DMS153 treated with DMSO at 0.1 percent for 48 hours (cell line): ENCODE measurements around the gene PRKCSH.
"Not testable (repeated sequence)": the region's sequence is repeated elsewhere in the genome, so short reads cannot be mapped to it uniquely, and the experiment has no call there.

Source experiments
- DNase-seq: peaks from one replicate; lab custom pipeline; 2025; ENCODE audit not compliant: unreplicated experiment; lab: John Stamatoyannopoulos, UW

The PRKCSH gene

DNA sequence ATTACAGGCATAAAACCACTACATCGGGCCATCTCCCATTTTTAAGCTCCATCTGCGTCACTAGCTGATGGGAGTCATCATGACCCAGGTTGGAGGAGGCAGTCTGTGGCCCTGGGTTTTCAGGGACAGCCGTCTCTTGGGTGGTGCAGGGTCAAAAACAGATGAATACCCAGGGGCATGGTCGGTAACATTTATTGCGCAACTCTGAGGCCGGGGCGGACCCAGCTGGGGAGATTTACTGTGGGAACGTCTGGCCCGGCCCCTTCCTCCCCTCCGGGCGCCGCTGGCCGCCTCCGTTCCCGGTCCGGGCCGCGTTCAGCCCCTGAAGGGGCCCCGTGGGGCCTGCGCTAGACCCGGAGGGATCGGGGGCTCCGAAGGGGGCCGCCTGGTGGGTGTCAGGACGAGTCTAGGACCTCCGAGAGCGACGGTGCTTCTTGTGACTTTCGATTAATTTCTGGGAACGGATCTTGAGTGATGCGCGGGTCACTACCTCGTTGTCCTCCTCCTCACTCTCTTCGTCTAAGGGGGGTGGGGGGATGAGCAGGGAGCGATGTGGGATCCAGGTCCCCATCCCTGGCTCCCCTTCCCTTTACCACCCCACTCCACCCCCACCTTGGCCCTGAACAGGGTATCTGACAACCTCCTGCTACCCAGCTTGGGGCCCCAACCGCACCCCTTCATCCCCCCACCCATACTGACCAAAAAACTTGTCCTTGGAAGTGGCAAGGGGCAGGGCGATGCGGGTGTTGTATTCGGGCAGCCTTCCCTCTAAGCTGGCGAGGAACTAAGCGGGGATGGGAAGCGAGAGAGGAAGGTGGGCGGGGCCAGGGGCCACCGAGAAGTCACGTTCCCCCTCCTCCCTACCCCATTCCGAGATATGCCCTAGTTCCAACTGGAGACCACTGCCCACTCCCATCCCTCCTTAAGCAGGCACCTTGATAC lies 14.7 kb upstream of the PRKCSH start:
- peak; percentile 10 for DNase-seq

DNA sequence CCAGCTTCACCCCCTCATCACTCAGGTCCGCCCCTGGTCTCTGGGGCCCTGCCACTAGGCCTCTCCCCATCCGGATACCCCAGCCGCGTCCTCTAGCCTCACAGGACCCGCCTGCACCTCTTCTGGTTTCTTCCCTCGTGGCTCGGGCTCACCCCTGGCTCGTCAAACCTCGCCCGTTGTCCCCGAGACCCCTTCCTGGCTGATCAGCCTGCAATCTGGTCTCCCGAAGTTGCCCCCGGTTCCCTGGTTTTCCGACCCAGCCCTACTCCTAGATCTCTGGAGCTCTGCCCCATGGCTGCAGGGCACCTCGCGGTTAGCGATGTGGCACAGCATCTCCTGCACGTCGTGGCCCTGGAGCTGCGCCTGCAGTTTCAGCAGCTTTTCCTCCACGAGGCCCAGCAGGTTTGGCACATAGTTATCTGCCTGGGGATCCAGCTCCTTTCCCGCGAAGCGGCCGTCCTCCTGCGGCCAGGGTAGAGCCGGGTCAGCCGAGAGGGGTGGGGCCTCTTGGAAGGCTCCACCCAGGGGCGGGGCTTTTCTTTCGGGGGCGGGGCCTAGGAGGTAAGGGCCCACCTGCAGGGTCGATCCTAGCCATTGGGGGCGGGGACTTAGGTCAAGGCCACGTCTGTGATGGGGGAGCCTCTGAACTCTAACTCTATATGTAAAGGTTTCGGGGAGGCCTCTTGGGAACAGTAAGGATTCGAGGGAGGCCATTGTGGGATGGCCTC lies 13.9 kb upstream of the PRKCSH start:
- DNase-seq = peak; percentile 50

DNA sequence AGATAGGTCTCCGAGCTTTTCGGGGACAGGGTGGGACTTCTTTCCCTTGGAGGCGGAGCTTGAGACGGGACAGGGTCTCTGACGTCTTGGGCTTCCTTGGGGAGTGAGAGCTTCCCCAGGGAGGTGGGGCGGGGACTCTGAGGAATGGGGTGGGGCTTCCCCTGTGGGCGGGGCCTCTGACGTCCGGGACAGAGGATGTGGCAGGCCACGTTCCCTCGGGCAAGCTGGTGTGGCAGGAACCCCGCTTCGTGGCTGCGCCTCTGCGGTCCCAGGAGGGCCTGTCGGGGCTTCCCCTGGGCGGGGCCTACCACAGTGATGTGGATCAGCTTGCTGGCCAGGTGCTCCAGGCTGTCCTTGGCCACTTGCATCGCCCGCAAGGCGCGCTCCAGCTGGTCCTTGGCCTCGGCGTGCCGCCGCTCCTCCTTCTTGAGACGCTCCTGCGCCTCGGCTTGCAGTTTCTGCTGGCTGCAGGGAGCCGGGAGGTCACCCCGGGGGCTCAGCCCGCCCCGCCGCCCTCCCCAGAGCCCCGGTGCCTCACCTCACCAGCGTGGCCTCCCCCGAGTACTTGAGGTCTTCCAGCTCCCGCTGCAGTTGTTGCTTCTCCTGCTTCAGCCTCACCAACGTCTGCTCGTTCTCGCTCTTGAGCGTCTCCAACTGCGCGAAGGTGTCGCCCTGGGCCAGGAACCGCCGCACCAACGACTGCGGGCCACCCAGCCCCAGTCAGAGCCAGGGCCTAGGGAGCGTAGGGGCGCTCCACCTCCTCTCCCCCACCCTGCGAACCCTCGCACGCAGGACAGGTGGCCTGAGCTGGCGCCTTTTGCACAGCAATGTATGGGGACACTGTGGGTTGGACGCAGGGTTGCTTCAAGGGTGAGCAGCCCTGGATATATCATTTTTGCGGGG lies 13.0 kb upstream of the PRKCSH start:
- peak; percentile 50 for DNase-seq

DNA sequence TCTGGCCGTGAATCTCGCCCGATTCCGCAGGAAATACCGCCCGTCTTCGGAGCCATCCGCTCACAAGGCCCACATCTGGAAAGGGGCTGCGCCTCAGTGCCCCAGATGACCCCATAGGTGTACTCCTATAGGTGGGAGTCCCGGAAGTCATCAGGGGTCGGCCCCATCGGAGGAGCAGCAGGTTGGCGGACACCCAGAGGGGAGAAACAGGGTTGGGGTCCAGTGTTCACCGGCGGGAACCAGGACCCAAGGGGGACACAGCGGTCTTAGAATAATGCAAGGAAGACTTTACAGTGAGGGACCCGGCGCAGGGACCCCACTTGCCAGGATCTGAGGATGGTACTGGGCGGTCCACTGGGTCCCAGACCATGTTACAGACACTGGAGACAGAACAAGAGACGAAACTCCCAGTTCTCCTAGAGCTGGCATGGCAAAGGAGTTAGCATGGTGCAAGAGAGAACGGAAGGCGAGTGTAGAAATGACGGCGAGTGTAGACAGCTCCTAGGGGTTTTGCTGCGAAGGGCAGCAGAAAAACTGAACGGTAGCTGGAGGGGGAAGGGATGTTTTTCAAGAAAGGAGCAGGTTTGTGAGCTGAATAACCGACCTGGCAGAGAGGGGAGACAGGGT lies 12.2 kb upstream of the PRKCSH start:
- no peak for DNase-seq

DNA sequence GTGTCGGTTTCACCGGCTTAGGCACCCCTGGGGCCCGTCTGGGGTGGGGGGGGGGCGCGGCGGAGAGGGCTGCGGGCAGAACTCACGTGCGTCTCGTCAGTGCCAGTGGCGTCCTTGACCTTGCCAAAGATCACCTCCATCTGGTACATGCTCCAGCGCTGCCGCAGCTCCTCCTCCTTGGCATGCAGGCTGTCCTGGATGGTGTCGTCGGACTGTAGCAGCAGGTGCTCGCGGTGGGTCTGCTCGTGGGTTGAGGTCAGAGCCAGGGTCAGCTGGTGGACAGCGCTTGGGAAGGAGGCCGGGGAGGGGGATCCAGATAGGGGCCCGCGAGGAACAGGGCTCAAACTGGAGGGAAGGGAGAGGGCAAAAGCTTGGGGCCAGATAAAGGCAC lies 11.6 kb upstream of the PRKCSH start:
- no peak for DNase-seq

DNA sequence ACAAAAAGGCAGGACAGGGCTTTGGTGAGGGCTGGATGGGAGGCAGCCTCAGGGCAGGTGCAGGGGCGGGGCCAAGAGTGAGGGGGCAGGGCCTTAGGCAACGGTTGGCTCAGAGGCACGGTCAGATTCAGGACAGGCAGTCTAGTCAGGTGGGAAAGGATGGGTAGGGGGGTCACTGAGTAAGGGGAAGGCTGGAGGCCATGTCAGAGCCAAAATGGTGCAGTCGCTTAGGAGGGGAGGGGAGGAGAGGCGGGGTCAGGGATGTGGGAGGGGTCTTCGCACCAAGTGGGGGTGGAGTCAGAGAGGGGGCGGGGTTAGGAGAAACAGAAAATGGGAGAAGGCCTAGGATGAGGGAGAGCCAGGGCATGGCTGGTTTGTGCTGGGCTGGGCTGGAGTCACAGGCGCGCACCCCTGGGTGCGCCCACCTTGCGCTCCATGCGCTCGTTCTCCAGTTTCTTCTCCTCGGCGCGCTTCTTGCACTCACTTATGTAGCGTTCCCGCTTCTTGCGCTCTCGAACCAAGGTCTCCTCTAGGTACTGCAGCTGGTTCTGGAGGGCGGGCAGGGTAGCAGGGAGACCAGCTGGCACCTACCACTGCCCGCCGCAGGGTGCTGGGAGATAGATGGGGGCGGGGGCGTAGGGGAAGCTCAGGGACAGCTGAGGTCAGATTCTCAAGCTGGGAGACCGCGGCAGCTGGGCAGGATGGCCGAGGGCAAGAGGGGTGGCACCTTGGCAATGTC lies 9.5 kb upstream of the PRKCSH start:
- DNase-seq = no peak

DNA sequence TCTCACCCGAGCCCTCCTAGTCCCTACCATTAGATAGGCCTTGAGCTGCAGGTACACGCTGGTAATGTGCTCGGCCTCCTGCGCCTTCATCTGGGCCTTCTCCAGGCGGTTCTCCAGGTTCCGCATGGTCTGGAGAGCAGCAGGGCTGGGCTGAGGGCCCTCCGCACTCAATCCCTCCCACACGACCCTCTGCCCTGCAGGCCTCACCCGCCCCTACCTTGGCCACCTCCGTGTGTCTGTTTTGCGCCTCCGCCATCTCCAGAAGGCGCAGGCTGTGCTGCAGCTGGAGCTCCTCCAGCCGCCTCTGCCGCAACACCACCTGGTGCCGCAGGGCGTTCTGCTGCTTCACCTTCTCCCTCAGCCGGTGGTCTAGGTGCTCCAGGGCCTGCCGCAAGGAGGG lies 8.8 kb upstream of the PRKCSH start:
- no peak for DNase-seq

DNA sequence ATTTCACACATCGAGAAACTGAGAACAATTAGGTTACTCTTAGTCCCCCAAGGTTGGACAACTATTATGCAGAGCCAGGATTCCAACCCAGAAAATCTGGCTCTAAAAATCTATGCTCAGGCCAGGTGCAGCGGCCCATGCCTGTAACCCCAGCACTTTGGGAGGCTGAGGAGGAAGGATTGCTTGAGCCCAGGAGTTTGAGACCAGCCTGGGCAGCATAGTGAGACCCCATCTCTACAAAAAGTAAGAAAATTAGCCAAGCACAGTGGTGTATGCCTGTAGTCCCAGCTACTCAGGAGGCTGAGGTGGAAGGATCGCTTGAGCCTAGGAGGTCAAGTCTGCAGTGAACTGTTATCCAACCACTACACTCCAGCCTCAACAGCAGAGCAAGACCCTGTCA lies 1.9 kb upstream of the PRKCSH start:
- not testable (repeated sequence) for DNase-seq

DNA sequence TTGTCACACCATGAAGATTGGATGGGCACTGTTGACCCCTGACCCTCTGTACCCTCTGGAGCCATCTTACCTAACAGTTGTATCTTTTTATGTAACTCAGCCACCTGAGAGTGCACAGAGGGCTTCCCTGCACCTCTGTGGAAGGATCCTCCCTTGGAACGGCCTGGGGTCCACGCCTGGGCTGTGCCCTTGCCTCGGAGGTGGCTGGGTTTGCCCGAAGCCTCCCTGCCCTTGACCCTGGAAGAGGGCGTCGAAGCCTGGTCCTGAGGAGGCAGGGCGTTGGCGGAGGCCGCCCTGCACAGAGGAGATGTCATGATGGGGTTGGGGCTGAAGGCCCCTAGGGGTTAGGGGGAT lies 755 bp upstream of the PRKCSH start:
- DNase-seq = no peak

DNA sequence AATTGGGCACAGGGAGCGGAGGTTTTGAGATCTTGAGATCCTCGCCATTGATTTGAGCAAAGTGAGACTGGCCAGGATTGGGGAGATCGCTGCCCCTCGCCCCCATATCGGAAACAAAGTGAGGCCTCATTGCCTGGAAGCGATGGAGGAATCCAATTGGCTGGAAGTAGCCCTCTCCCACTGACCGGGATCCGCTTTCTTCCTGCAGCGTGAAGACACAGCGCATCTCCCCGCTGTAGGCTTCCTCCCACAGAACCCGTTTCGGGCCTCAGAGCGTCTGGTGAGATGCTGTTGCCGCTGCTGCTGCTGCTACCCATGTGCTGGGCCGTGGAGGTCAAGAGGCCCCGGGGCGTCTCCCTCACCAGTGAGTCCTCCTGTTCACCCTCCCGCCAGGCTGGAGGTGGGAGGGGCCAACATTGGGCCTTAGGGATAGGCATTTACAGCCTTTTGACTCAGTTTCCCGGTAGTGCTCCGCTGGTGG lies 438 bp downstream of the PRKCSH start:
- no peak for DNase-seq

DNA sequence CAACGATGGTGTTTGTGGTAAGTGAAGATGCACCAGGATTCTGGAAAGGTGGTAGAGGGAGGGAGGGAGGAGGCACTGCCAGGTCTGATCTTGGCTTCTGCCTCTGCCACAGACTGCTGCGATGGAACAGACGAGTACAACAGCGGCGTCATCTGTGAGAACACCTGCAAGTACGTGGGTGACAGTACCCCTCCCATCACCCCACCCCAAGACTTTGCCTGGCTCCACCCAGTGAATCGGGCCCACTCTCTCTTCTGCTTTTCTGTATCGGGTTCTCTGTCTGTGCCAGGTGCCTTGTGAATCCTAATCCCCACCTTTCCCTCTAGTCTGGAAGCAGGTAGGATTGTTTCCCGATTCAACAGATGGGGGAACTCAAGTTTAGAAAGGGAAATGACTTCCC lies 2.5 kb downstream of the PRKCSH start:
- DNase-seq = no peak

DNA sequence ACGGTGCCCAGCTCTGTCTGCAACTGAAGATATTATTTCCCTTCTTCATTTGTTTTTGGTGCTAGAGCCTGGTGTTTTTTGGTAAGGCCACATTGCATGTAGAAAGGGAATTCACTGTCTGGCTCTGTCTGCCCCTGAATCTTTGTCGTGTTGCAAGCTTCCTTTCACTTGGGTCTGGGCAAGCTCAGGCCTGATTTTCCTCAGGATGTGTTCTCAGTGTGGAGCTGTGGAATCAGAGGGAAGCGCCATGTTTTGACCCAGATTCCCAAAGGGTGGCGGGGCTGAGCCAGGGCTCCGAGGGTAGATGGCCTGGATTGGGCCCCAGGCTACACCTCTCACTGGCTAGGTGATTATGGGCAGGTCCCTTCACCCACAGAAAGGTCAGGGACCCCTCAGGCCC lies 8.6 kb downstream of the PRKCSH start:
- no peak for DNase-seq

DNA sequence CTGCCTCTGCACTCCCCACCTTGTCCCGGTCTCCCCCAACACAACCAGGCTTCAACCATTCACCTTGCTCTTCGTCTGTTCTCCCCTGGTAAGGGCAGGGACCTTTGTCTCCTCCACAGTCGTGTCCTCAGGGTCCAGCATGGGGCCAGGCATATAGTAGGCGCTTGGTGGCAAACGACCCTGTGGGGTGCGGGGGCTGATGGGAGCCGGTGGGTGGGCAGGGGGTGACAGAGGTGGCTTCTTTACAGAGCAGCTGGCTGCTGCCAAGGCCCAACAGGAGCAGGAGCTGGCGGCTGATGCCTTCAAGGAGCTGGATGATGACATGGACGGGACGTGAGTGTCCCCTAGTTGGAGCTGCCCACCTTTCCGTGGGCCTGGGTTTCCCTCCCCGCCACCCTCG lies 9.7 kb downstream of the PRKCSH start:
- no peak for DNase-seq

DNA sequence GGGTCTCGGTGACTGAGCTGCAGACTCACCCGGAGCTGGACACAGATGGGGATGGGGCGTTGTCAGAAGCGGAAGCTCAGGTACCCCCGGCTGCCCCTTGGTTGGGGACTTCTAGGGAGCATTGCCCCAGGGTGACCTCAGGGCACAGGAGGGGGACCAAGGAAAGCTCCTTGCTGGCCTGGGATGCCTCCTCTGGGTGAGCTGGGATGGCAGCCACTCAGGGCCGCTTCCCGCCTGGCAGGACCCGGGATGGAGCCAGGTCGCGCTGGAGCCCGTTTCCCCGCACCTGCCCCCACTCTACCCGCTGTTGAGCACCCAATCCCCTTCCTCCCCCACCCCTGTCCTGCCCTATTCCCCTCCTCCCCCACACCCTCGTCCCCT lies 10.8 kb downstream of the PRKCSH start:
- no peak for DNase-seq

DNA sequence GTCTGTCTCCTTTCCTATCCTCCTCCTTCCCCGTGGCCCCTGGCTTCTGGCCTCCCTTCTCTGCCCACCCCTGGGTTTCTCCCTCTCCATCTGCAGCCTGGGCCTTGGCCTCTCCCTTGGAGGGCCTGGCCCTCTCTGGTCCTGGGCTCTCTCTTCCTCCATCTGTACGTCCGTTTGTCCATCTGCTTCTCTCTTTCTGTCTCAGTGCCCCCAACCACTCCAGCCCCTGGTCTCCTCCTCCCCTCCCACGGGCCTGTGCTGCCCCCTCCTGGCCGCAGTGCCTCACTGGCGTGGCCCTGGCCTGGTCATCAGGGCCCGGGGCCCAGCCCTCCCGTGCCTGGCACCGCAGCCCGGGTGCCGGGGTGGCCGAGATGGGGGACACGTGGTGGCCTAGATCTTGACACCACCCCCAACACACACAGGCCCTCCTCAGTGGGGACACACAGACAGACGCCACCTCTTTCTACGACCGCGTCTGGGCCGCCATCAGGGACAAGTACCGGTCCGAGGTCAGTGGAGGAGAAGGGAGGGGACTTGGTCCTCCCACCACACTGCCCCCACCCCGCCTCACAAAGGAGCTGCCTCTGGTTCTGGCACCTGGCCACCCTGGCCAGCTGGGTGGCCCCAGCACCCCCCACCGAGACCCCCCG lies 11.3 kb downstream of the PRKCSH start:
- DNase-seq = no peak

DNA sequence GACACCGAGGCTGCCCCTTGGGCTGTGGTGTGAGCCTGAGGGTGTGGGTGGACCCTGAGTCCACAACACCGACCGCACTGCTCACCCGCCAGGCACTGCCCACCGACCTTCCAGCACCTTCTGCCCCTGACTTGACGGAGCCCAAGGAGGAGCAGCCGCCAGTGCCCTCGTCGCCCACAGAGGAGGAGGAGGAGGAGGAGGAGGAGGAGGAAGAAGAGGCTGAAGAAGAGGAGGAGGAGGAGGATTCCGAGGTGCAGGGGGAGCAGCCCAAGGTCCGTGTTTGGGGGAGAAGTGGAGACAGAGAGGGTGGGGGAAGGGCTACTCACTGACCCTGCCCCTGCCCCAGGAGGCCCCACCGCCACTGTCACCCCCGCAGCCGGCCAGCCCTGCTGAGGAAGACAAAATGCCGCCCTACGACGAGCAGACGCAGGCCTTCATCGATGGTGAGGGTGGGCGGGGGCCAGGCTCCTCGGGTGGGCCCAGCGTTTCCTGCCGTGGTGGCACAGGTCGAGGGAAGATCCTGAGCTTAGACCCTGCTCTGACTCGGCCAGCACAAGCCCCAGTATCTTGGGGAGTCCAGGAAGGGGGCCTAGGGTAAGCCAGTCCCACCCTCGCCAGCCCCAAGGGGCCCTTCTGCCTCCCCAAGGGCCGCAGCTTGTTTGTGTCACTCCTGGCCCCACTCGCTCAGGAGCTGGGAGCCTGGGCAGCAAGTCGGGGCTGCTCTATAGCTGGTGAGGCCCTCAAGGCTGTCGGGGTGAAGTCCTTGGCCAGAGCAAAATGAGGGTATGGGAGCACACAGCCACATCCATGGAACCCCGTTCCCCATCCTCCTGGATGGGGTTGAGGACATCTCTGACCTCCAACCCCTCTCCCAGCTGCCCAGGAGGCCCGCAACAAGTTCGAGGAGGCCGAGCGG lies 12.2 kb downstream of the PRKCSH start:
- no peak for DNase-seq

DNA sequence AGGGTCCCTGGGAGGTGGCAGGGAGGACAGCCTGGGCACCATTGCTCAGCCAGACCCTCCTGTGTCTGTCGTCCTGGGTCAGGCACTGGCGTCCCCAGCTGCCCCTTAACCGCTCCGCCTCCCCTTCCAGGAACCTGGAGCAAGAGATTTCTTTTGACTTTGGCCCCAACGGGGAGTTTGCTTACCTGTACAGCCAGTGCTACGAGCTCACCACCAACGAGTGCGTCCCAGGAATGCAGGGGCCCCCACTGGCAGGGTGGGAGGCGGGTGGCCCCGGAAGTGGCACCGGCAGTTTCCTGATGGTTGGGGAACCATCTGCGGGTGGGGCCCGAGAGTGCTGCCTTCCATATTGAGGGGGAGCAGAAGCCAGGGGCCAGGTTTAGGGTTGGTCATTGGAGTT lies 13.0 kb downstream of the PRKCSH start:
- DNase-seq = no peak

DNA sequence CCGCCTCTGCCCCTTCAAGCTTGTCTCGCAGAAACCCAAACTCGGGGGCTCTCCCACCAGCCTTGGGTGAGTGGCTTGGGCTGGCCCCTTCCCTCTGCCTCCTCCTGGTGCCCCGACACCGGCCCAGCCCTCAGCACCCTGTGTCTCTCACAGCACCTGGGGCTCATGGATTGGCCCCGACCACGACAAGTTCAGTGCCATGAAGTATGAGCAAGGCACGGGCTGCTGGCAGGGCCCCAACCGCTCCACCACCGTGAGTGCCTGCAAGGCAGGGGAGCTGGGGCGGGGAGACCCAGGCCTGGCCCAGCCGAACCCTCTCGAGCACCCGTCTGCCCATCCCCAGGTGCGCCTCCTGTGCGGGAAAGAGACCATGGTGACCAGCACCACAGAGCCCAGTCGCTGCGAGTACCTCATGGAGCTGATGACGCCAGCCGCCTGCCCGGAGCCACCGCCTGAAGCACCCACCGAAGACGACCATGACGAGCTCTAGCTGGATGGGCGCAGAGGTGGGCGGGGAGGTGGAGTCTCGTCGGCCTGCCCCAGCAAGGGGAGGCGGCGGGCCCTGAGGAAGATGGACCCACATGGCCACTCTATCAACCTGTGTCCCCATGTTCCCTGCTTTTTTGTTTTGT lies 13.6 kb downstream of the PRKCSH start:
- DNase-seq = no peak
